SJSA1 (cell line): ENCODE results near the gene RBM44. TPM values are rescaled to one million over a fixed set of nuclear protein-coding genes. Genes with fewer than 3 reads are reported as not detected.

Source experiments
- DNase-seq, 2 experiments: peaks; one replicate each; pipeline ENCODE4 v3.0.0-alpha.2; 2015 to 2020; ENCODE audit warnings: low spot score in 2 of 2, low read depth in 1 of 2
- H3K27ac ChIP-seq: fragments of 250-450 bp; sonication (Bioruptor Pico); 2 replicates; pipeline ENCODE4 v1.5.1; 2020; ENCODE audit warnings: mild to moderate bottlenecking, moderate library complexity
- H3K27me3 ChIP-seq: fragments of 250-450 bp; sonication (Bioruptor Pico); replicated peaks from 2 replicates; pipeline ENCODE4 v1.5.1; 2020; ENCODE audit warnings: mild to moderate bottlenecking, moderate library complexity
- H3K36me3 ChIP-seq: fragments of 250-450 bp; sonication (Bioruptor Pico); 2 replicates; pipeline ENCODE4 v1.5.1; 2020; ENCODE audit warnings: mild to moderate bottlenecking
- H3K4me1 ChIP-seq: fragments of 250-450 bp; sonication (Bioruptor Pico); replicated peaks from 2 replicates; pipeline ENCODE4 v1.6.1; 2021; ENCODE audit warnings: mild to moderate bottlenecking
- H3K4me3 ChIP-seq: fragments of 250-450 bp; sonication (Bioruptor Pico); 2 replicates; pipeline ENCODE4 v1.5.1; 2020; ENCODE audit warnings: mild to moderate bottlenecking
- H3K9me3 ChIP-seq: fragments of 250-450 bp; sonication (Bioruptor Pico); replicated peaks from 2 replicates; pipeline ENCODE4 v1.5.1; 2020; ENCODE audit warnings: mild to moderate bottlenecking
- total RNA-seq: library from RNA; depleted of rRNA; stranded (reverse); fragments of >200 nt; shearing (Covaris generic); gene quantifications from 2 replicates; pipeline ENCODE4 v1.2.3, GENCODE V29; 2014

RBM44 gene
- total RNA-seq, 1 experiment from 2014 or later = 0.08 TPM

GRCh38 chr2:237875256-237876060 lies 76.9 kb downstream of the RBM44 start:
- H3K36me3 ChIP-seq = no peaks in the 10 kb centered on the region
- no peaks in the 10 kb centered on the region for H3K27me3 ChIP-seq
- H3K4me1 ChIP-seq = peaks cover 25% of the 10 kb centered on the region
- H3K9me3 ChIP-seq = no peaks in the 10 kb centered on the region
- no peak for DNase-seq
- no peak overlapping the region for H3K4me3 ChIP-seq
- H3K27ac ChIP-seq = no peak overlapping the region

DNA sequence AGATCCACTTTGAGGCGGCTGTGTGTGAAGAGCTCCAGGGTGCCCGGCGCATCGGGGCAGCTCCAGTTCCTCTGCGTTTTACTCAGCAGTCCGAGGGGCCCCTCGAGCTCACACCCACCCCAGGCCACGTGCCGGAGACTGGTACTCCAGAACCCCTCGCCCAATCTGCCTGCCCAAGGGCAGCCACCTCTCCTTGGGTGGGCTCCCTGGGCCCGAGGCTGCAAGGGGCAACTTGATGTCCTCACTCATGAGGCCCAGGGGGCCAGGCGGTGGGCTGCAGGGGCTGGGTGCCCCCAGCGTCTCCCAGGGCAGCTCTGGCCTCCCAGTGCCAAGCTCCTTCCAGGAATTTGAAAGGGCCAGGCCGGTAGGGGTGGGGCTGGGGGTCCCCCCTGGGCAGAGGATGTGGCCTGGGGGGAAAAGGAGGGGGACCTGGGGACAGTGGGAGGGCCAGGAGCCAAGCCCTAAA lies 77.5 kb downstream of the RBM44 start:
- no peaks in the 10 kb centered on the region for H3K36me3 ChIP-seq
- peaks cover 25% of the 10 kb centered on the region for H3K4me1 ChIP-seq
- DNase-seq = no peak
- H3K27me3 ChIP-seq = no peaks in the 10 kb centered on the region
- H3K4me3 ChIP-seq = no peak overlapping the region
- no peaks in the 10 kb centered on the region for H3K9me3 ChIP-seq
- H3K27ac ChIP-seq = no peak overlapping the region

GRCh38 chr2:237876532-237876931 lies 78.0 kb downstream of the RBM44 start:
- Histone ChIP-seq H3K27me3 (no peaks in the 10 kb centered on the region), H3K4me1 (peaks cover 25% of the 10 kb centered on the region), H3K9me3 (no peaks in the 10 kb centered on the region), H3K36me3 (no peaks in the 10 kb centered on the region), H3K27ac (no peak overlapping the region), H3K4me3 (no peak overlapping the region)
- no peak for DNase-seq

DNA sequence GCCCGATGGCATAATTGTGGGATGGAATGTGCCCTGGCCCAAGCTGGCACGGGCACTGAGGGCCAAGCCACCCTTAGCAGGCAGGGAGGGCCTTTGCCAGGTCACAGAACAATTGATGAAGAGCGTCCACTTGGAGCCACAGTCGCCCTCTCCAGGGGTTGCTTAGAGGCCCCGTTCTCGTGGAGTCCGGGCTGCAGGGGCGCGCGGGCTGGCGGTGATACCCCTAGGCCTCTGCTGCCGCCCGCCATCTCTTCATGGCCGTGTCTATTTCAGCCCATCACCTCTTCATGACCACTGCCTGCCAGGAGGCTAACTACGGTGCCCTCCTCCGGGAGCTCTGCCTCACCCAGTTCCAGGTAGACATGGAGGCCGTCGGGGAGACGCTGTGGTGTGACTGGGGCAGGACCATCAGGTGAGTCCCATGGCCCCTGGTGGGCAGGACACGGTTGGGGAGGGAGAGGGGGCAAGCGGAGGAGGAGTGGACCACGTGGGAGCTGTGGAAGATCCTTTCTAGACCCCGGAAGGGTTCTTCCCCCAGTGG lies 78.4 kb downstream of the RBM44 start:
- Histone ChIP-seq H3K27me3 (no peaks in the 10 kb centered on the region), H3K4me1 (peaks cover 25% of the 10 kb centered on the region), H3K27ac (no peak overlapping the region), H3K9me3 (no peaks in the 10 kb centered on the region), H3K4me3 (no peak overlapping the region), H3K36me3 (no peaks in the 10 kb centered on the region)
- no peak for DNase-seq

- Histone ChIP-seq H3K27me3 (no peaks in the 10 kb centered on the region), H3K9me3 (no peaks in the 10 kb centered on the region), H3K27ac (no peak overlapping the region), H3K4me1 (peaks cover 25% of the 10 kb centered on the region), H3K4me3 (no peak overlapping the region), H3K36me3 (no peaks in the 10 kb centered on the region)
- no peak for DNase-seq
These were observed 79.2 kb downstream of the RBM44 start for GRCh38 chr2:237877576-237878307.

- no peaks in the 10 kb centered on the region for H3K27me3 ChIP-seq
- H3K4me1 ChIP-seq = peaks cover 25% of the 10 kb centered on the region
- no peak overlapping the region for H3K27ac ChIP-seq
- H3K9me3 ChIP-seq = no peaks in the 10 kb centered on the region
- no peak overlapping the region for H3K4me3 ChIP-seq
- H3K36me3 ChIP-seq = no peaks in the 10 kb centered on the region
- no peak for DNase-seq
These were observed 79.9 kb downstream of the RBM44 start for GRCh38 chr2:237878321-237879057.

- H3K4me1 ChIP-seq = peaks cover 20% of the 10 kb centered on the region
- no peaks in the 10 kb centered on the region for H3K27me3 ChIP-seq
- H3K9me3 ChIP-seq = no peaks in the 10 kb centered on the region
- no peak overlapping the region for H3K27ac ChIP-seq
- H3K36me3 ChIP-seq = no peaks in the 10 kb centered on the region
- H3K4me3 ChIP-seq = no peak overlapping the region
- DNase-seq = no peak
These were observed 80.5 kb downstream of the RBM44 start for GRCh38 chr2:237879058-237879430.

DNA sequence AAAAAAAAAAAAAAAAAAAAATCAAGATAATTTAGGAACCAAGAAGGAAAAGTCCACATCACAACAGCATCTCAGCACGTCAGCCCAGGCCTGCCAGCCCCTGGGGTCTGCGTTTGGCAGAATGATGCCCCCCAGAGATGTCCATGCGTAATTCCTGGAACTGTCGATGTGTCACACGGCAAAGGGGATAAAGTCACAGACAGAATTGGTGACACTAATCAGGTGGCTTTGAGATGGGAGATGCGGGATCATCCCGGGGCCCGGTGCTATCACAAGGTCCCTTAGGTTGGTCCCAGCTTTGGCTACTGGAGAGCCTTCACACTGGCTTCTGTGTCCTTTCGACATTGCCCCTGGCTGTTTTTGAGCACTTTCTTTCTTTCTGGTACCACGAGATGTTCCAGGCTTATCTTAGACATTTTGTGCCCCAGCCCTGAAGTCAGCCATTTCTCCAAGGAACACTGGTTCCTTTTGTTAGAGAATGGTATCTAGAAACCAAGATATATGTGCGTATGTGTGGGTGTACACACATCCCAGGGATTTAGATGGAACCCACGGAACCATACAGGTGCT lies 81.5 kb downstream of the RBM44 start:
- Histone ChIP-seq H3K4me1 (peaks cover 10% of the 10 kb centered on the region), H3K36me3 (no peaks in the 10 kb centered on the region), H3K27me3 (no peaks in the 10 kb centered on the region), H3K27ac (no peak overlapping the region), H3K9me3 (no peaks in the 10 kb centered on the region), H3K4me3 (no peak overlapping the region)
- DNase-seq = no peak

GRCh38 chr2:237882510-237883481 lies 84.2 kb downstream of the RBM44 start:
- no peaks in the 10 kb centered on the region for H3K27me3 ChIP-seq
- H3K4me3 ChIP-seq = no peak overlapping the region
- peaks cover 7% of the 10 kb centered on the region for H3K4me1 ChIP-seq
- no peaks in the 10 kb centered on the region for H3K36me3 ChIP-seq
- DNase-seq = no peak
- no peak overlapping the region for H3K27ac ChIP-seq
- no peaks in the 10 kb centered on the region for H3K9me3 ChIP-seq

- H3K36me3 ChIP-seq = no peaks in the 10 kb centered on the region
- DNase-seq = no peak
- H3K4me1 ChIP-seq = peaks cover 11% of the 10 kb centered on the region
These were observed 85.4 kb downstream of the RBM44 start for GRCh38 chr2:237883951-237884446.

GRCh38 chr2:237884681-237885080 lies 86.1 kb downstream of the RBM44 start:
- Histone ChIP-seq H3K9me3 (no peaks in the 10 kb centered on the region), H3K4me1 (peaks cover 9% of the 10 kb centered on the region), H3K27ac (no peak overlapping the region), H3K36me3 (no peaks in the 10 kb centered on the region), H3K27me3 (no peaks in the 10 kb centered on the region), H3K4me3 (no peak overlapping the region)
- DNase-seq = no peak

More at GRCh38 chr2:237883951-237884446, 85.4 kb downstream of the RBM44 start:
- H3K4me3 ChIP-seq = no peak overlapping the region
- H3K27me3 ChIP-seq = no peaks in the 10 kb centered on the region
- no peak overlapping the region for H3K27ac ChIP-seq
- no peaks in the 10 kb centered on the region for H3K9me3 ChIP-seq

- Histone ChIP-seq H3K9me3 (no peaks in the 10 kb centered on the region), H3K27me3 (no peaks in the 10 kb centered on the region), H3K4me1 (peaks cover 9% of the 10 kb centered on the region), H3K27ac (no peak overlapping the region), H3K36me3 (no peaks in the 10 kb centered on the region), H3K4me3 (no peak overlapping the region)
- peak in 1 of 2 experiments; percentile 39 for DNase-seq
These were observed 86.7 kb downstream of the RBM44 start for GRCh38 chr2:237885111-237885930.
